DND-41 (cell line): Measurements from ENCODE around the gene MYT1.

Experiments
- ATAC-seq: fragments of 200-7000 bp; cut with Tn5 transposase; 3 replicates; pipeline ENCODE4 v1.9.1; 2021; ENCODE audit warnings: low read depth; ENCODE audit not compliant: insufficient read depth
- DNase-seq: peaks from one replicate; pipeline ENCODE4 v3.0.0-alpha.2; 2020
- H2AFZ ChIP-seq: 2 replicates; pipeline ENCODE4 v1.6.0; 2012; ENCODE audit warnings: low read depth, low read length
- H3K27ac ChIP-seq: 2 replicates; pipeline ENCODE4 v1.5.1; 2012; ENCODE audit warnings: low read length, inconsistent platforms
- H3K27me3 ChIP-seq: fragments of 200-600 bp; sonication (generic); 2 replicates; pipeline ENCODE4 v1.6.0; 2012; ENCODE audit warnings: low read length, mild to moderate bottlenecking, inconsistent platforms; ENCODE audit not compliant: insufficient read depth, poor library complexity
- H3K36me3 ChIP-seq: 2 replicates; pipeline ENCODE4 v1.5.1; 2012; ENCODE audit warnings: low read length, inconsistent platforms; ENCODE audit not compliant: insufficient read depth
- H3K4me1 ChIP-seq: 2 replicates; pipeline ENCODE4 v1.5.1; 2012; ENCODE audit warnings: mild to moderate bottlenecking, low read length; ENCODE audit not compliant: insufficient read depth
- H3K4me2 ChIP-seq: 2 replicates; pipeline ENCODE4 v1.6.0; 2012; ENCODE audit warnings: mild to moderate bottlenecking, moderate library complexity, low read length, inconsistent platforms; ENCODE audit not compliant: insufficient read depth
- H3K4me3 ChIP-seq, 2 experiments: fragments of 200-600 bp in 1 of 2; shearing (Covaris generic) in 1 of 2; 2 replicates each; pipeline ENCODE4 v1.5.1; 2012 to 2016; ENCODE audit warnings: inconsistent platforms in 2 of 2, low read length in 2 of 2, mild to moderate bottlenecking in 2 of 2, low read depth in 1 of 2, moderate library complexity in 1 of 2
- H3K79me2 ChIP-seq: 2 replicates; pipeline ENCODE4 v1.6.0; 2012; ENCODE audit warnings: low read length, inconsistent platforms; ENCODE audit not compliant: insufficient read depth
- H3K9ac ChIP-seq: 2 replicates; pipeline ENCODE4 v1.6.0; 2012; ENCODE audit warnings: low read depth, mild to moderate bottlenecking, inconsistent platforms, low read length, moderate library complexity
- H3K9me3 ChIP-seq: 2 replicates; pipeline ENCODE4 v1.5.1; 2012; ENCODE audit warnings: low read length, moderate library complexity, mild to moderate bottlenecking, inconsistent platforms; ENCODE audit not compliant: insufficient read depth, severe bottlenecking
- H4K20me1 ChIP-seq: 2 replicates; pipeline ENCODE4 v1.6.0; 2012; ENCODE audit warnings: low read length; ENCODE audit not compliant: insufficient read depth
- CTCF ChIP-seq: IDR thresholded peaks from 2 replicates; pipeline ENCODE4 v1.5.1; 2012; ENCODE audit warnings: borderline replicate concordance, low read length, moderate library complexity, mild to moderate bottlenecking; ENCODE audit not compliant: poor library complexity, severe bottlenecking; ENCODE audit errors: extremely low read depth
- EZH2 ChIP-seq: IDR thresholded peaks from 3 replicates; pipeline ENCODE4 v1.6.1; 2012; ENCODE audit warnings: borderline replicate concordance, low read depth, mild to moderate bottlenecking, moderate library complexity, low read length, inconsistent platforms; ENCODE audit not compliant: severe bottlenecking

Gene MYT1

DNA sequence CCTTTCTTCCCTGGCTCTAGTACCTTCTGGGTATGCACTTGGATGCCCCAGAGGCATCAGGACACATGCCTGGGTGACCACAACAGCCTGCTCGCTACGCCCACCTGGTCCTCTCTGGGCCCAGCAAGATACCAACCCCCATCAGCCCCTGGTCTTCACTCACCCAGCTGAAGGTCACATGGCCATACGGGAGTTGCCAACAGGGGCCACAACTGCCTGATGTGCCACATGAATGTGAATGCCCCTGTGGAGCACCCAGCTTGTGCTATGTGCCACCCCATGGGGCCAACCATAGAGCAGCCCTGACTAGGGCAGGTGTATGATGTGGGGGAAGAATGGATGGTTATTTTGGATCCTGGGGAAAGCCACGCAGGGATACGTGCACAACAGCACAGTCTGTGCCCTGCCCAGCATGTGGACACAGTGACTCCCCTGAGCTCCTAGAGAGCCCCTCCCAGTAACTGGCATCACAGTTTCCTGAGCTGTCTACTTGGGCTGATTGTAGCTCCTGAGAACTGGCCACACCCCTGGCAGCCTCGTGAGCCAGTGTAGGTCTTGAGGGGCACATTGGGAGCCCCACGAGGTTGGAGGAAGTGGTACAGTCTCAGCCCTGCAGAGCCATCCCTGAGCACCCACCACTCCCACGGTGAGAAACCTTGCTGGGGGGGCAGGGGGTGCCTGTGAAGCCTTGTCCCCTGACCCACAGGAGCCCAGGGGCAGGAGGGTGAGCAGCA lies 80.8 kb downstream of the MYT1 start:
- H3K4me2 ChIP-seq, result no peak overlapping the region
- no peak for TF ChIP-seq EZH2
- TF ChIP-seq CTCF, result no peak
- peaks cover 2% of the 10 kb centered on the region for H3K27me3 ChIP-seq
- peak; percentile 57 for ATAC-seq
- no peaks in the 10 kb centered on the region for H3K9me3 ChIP-seq
- no peaks in the 10 kb centered on the region for H3K79me2 ChIP-seq
- peak; percentile 27 for DNase-seq
- H3K9ac ChIP-seq, result no peak overlapping the region
- H2AFZ ChIP-seq, result no peak overlapping the region
- H4K20me1 ChIP-seq, result peaks cover 5% of the 10 kb centered on the region; the same call in 1 of the 2 replicates
- H3K27ac ChIP-seq, result no peak overlapping the region
- H3K36me3 ChIP-seq, result no peaks in the 10 kb centered on the region
- no peaks in the 10 kb centered on the region for H3K4me1 ChIP-seq
- no peak overlapping the region for H3K4me3 ChIP-seq

DNA sequence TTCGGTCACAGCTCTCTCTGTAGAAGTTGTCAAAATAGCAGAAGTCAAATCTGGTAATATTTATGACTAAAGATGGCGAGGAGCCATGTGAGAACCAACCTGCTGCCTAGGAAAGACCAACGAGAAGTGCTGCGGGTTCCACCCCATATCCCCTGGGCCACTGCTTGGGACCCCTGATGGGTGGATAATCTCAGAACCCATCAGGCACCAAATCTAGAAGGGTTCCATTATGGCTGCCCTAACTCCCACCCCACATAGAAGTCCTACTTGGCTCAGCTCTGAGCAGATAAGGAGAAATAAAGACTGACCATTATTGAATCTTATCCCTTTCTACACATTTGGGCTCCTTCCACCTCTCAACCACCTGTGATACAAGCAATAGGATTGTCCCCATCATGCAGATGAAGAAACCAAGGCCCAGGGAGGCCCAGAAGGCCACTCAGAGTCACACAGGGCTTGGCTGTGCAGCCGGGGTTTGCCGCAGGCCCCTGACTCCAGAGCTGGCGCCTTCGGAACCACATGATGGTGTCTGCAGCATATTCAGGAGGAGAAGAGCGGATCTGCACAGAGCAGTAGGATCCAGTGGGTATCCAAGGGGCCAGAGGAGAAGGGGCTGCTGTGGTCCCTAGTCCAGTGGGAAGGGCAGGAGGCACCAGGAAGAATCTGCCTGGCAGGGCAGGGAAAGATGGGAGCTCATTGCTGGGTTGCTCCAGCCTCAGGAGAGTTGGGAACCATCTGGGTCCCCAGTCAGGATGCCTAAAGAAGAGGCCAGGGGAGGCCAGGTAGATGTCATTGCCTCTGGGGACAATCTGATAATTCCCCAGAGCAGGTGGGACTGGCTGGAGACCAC lies 81.7 kb downstream of the MYT1 start:
- Histone ChIP-seq H3K4me3 (no peak overlapping the region), H4K20me1 (peaks cover 5% of the 10 kb centered on the region; the same call in 1 of the 2 replicates), H3K4me2 (no peak overlapping the region), H3K36me3 (no peaks in the 10 kb centered on the region), H3K9me3 (no peaks in the 10 kb centered on the region), H3K4me1 (no peaks in the 10 kb centered on the region), H3K27ac (no peak overlapping the region), H3K27me3 (peaks cover 3% of the 10 kb centered on the region), H2AFZ (no peak overlapping the region), H3K9ac (no peak overlapping the region), H3K79me2 (no peaks in the 10 kb centered on the region)
- TF ChIP-seq EZH2 (no peak), CTCF (no peak)
- ATAC-seq, result no peak
- DNase-seq, result no peak

DNA sequence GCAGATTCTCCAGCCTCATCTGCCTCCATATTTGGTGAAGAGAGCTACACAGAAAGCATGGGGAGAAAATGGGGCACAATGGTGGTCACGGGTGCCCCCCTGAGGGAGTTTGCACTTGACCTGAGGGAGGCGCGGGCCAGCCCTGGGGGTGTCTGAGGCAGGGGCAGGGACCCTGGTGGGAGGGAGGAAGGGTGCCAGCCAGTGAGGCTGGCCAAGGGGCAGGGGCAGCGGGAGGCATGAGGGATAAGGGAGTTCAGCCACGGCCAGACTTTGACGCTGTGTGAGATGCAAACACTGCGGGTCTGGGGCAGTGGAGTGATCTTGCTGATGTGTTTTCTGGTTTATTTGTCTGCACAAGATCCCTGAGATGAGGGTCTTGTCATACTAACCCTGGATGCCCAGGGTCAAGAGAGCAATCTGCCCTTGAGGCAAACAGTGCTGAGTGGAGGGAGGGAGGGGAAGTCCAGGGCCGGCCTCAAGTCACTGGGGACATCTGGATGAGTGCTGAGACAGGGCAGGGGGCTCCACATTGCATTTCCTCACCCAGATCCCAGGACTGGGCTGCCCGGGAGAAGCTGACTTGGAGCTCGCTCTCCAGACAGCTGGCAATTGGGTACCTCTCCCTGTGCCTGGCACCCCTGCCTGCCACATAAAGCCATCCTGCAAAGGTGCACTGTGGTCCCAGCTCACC lies 82.5 kb downstream of the MYT1 start:
- H3K9ac ChIP-seq, result no peak overlapping the region
- H3K4me1 ChIP-seq, result no peaks in the 10 kb centered on the region
- no peak overlapping the region for H3K4me3 ChIP-seq
- peaks cover 5% of the 10 kb centered on the region; the same call in 1 of the 2 replicates for H4K20me1 ChIP-seq
- ATAC-seq, result no peak
- H3K27ac ChIP-seq, result no peak overlapping the region
- H3K4me2 ChIP-seq, result no peak overlapping the region
- no peaks in the 10 kb centered on the region for H3K9me3 ChIP-seq
- no peaks in the 10 kb centered on the region for H3K79me2 ChIP-seq
- no peak for DNase-seq
- H2AFZ ChIP-seq, result no peak overlapping the region
- TF ChIP-seq CTCF (no peak), EZH2 (no peak)
- peaks cover 6% of the 10 kb centered on the region for H3K27me3 ChIP-seq
- no peaks in the 10 kb centered on the region for H3K36me3 ChIP-seq
